PC-3 (cell line): ENCODE data around the gene SEMA5A.

Source experiments
- CTCF ChIP-seq: fragments of 300-600 bp; sonication (generic); conservative IDR thresholded peaks from 2 replicates; pipeline ENCODE4 v1.5.1; 2017; ENCODE audit warnings: antibody characterized with exemption, low read depth, mild to moderate bottlenecking, low read length
- EZH2phosphoT487 ChIP-seq: fragments of 300-600 bp; sonication (generic); IDR thresholded peaks from 2 replicates; pipeline ENCODE4 v1.6.1; 2018; ENCODE audit warnings: mild to moderate bottlenecking, antibody characterized with exemption, low read length, borderline replicate concordance

- TF ChIP-seq CTCF (no peak), EZH2phosphoT487 (no peak)
Observed at GRCh38 chr5:9025942-9026341, 519.9 kb downstream of the SEMA5A start.
